ENCODE results near the gene FGF3.

The FGF3 gene

DNA sequence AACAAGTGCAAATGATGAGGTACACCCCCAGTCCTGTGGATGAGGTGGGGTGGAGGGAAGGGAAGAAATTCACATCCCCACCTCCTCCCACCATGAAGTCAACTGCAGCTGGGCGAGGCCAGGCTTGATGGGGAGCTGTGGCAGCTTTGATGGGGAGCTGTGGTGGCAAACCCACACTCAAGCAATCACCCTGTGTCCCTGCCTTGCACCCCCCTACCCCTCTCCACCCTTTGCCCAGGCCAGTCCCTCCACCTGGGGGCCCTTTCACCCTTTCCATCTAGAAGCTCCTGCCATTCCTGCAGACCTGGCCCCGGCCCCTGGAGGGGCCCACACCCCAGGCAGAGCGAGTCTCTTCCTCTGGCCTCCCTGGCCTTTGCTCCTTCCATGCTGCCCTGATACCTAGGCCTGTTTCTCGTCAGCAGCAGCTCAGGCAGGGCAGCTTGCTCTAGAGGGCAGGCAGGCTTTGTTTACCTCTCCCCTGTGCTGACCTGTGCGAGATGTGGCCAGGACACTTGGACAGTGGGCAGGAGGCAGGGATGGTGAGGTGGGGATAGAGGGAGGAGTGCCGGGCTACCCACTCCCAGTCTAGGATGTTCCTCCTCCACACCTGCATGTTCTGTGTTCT lies 4.5 kb upstream of the FGF3 start:
- DNase-seq (ENCODE audit: low read depth), result no peak

DNA sequence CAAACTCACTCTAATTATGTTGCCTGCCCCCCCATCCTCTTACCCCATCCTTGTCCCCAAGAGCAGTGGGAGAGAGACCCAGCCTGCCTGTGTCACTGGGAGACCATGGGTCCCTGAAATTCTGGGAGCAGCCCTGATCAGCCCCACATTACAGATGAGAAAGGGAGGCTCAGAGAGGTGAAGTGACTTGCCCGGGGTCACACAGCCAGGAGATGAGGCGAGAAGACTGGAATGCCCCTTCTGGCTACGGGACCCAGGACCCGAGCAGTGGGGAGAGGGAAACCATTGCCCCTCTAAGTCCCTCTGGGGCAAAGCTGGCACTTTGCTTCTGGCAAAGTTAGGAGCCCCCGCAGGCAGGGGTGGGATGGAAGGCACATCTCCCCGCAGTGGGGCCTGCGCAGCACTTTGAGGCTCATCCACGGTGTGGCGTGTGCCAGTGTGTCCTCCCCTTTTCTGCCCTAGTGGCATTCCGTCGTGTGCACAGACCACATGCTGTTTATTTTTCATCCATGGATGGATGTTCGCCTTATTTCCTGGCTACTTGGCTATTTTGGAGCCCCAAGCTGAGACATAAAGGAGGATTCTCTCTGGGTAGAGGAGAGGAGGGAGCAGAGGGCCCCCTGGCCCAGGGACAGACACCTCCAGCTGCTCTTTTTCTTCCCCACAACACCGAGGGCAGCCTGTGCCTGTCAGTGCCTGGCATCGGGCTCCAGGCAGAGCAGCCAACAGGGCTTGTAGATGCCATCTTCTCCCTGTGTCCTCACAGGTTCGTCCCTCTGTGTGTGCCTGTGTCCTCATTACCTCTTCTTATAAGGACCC lies 3.7 kb upstream of the FGF3 start:
- no peak for DNase-seq (ENCODE audit: low read depth)

GRCh38 chr11:69821511-69822040 lies 2.4 kb upstream of the FGF3 start:
- DNase-seq (ENCODE audit: low read depth), result no peak

GRCh38 chr11:69820441-69820840 lies 1.2 kb upstream of the FGF3 start:
- DNase-seq (ENCODE audit: low read depth), result no peak

GRCh38 chr11:69819541-69820070 lies 390 bp upstream of the FGF3 start:
- DNase-seq (ENCODE audit: low read depth), result no peak

DNA sequence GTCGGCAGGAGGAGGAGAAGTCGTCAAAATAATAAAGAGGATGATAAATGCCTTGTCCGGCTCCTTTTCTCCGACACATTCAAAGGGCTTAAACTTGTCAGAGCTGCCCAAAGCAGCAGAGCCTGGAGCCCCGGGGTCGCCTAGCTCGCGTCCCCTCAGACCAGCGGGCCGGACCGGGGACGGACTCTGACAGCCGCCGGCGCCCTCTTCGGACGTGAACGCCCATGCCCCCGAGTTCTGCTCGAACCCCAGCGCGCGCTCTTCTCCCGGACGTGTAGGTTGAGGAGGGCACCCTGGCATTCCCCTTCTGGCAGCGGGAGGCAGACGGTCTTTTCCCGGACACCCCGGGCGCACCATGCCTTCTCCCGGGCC lies 999 bp downstream of the FGF3 start:
- DNase-seq (ENCODE audit: low read depth), result no peak

DNA sequence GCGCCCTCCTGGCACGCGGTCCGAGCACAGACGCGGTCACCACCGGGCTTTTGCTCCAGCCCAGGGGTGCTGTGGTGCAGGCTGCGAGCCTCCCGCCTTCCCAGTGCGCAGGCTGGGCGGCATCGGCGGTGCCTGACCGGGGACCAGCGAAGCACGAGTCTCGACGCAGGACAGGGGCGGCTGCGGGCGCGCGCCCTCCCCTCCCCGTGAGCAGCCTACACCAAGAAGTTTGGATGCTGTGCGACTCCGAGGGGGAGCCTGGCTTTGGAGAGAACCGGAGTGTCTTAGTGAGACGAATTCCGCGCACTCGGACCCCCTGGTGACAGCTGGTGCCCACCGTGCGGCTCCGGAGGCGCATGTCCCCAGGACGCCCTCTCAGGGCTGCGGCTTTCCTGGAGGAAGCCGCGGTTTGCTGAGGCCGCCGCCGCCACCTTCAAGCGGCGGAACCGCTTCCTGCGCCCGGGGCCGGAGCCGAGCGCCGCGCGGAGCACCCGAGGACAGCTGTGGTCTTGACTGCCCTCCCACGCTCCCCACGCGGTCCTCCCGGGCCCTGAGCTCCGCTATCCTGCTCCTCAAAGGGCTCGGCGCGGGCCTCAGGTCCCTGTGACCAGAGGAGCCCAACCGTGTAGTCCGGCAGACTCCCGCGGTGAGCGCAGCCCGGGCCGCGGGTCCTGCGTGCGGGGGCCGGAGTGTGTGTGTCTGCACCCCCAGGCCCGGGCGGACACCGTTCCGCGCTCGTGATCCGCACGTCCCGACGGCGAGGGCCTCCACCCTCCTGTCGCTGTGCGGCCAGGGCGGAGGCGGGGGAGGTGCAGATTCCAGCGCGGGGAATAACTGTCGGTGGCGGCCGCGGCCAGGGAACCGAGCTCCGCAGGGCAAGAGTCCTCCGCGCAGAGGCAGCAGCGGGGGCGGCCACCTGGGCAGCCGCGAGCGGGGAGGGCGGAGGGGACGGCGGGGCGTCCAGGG lies 1.7 kb downstream of the FGF3 start:
- no peak for DNase-seq (ENCODE audit: low read depth)

DNA sequence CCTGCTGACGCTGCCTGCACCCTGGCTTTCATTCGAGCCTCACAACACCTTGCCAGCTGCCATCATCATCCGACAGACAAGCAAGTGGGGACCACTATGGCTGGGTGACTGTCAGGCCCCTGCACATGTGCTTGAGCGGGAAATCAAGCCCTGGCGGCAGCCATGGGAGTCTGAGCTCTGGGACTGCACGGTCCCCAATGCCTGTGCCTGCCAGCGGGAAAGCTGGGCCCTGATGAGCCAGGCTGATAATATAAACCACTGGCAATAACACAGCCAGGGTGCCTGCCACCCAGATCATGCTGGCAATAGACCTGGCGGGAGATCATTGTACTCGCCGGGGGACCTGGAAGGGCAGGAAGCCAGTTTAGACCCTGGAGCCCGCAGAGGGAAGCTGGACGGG lies 2.5 kb downstream of the FGF3 start:
- DNase-seq (ENCODE audit: low read depth), result no peak

DNA sequence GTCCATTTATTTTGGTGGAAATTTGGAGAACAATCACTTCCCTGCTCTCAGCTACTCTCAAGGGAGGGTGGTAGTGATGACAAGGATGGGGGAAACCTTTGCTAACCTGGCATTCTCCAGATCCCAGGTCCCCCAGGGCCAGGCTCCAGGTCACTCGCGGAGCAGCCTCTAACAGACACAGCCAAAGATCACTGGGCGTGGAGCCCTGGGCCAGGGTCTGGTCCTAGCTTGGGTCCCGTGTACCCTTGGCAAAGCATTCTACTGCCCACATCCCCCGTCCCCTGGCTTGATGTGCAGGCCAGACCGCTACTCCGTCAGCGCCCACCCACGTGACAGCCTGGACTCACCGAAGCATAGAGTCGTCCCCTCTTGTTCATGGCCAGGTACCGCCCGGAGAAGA lies 3.2 kb downstream of the FGF3 start:
- no peak for DNase-seq (ENCODE audit: low read depth)

DNA sequence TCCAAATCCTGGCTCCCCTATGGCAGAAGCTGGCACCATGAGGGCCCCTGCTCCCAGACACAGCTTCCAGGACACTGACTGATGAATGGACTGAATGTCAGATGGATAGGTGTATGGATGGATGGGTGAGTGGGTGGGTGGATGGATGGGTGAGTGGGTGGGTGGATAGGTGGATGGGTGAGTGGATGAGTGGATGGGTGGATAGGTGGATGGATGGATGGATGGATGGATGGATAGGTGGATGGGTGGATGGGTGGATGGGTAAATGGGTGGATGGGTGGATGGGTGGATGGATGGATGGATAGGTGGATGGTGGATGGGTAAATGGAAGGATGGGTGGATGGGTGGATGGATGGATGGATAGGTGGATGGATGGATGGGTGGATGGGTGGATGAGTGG lies 4.3 kb downstream of the FGF3 start:
- no peak for DNase-seq (ENCODE audit: low read depth)

GRCh38 chr11:69814411-69814810 lies 4.8 kb downstream of the FGF3 start:
- DNase-seq (ENCODE audit: low read depth), result no peak

DNA sequence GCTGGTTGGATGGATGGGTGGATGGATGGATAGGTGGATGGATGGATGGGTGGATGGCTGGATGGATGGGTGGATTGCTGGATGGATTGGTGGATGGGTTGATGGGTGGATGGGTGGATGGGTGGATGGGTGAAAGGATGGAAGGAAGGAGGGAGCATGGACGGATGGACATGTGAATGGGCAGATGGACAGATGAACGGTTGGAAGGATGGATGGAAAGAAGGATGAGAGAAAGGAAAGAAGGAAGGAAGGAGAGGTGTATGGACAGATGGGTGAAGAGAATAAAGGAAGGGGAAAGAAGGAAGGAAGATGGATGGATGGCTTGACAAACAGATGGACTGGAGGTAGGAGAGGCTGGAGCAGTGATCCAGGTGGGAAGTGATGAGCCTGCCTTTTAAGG lies 5.4 kb downstream of the FGF3 start:
- no peak for DNase-seq (ENCODE audit: low read depth)

- DNase-seq (ENCODE audit: low read depth), result no peak
Measured at GRCh38 chr11:69812946-69813345, 6.3 kb downstream of the FGF3 start.

DNA sequence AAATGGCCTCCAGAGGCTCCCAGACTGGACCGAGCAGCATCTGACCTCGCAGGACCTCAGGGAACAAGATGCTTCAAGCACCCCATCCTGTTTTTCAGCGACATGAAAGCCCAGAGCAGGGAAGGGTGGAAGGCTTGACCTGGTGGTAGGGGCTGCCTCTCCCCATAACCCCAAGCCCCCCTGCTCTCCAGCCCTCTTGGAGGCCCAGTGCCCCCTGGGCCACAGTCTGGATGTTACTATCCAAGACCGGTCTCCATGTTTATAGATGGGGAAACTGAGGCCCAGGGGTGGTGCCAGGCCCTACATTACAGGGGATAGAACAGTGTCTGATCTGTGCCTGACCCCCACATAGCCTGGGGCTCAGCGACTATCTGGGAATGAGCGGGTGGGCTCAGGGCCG lies 7.0 kb downstream of the FGF3 start:
- DNase-seq (ENCODE audit: low read depth), result no peak

- DNase-seq (ENCODE audit: low read depth), result no peak
Measured at GRCh38 chr11:69811431-69811830, 7.8 kb downstream of the FGF3 start.

- DNase-seq (ENCODE audit: low read depth), result no peak
Measured at GRCh38 chr11:69810289-69811118, 8.7 kb downstream of the FGF3 start.

- DNase-seq (ENCODE audit: low read depth), result no peak
Measured at GRCh38 chr11:69808667-69809086, 10.5 kb downstream of the FGF3 start.

DNA sequence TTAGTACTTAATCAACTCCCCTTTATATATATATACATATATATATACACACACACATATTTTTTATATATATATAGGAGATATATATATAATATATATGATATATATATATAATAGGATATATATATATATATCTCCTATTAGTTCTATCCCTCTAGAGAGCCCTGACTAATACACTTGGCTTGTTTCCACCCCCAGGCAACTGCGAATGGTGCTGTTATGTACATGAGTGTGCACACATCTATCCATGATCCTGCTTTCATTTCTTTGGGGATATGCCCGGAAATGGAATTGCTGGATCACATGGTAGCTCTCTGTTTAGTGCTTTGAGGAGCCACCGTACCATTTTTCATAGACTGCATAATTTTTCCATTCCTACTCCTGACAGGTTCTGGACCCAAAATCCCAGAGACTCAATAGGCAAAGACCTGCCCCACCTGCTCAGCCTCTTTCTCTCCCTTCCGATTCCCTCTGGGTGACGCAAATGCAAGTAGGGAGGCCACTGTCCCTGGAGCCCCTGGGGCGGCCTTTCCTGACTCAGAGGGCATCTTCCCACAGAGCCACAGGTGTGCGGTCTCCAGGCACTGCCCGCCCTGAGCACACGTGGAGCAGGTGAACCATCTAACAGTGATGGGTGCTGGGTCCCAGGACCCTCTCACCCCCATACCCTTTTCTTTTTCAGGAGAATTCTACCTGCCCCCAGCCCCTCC lies 12.0 kb downstream of the FGF3 start:
- no peak for DNase-seq (ENCODE audit: low read depth)

GRCh38 chr11:69804769-69805508 lies 14.3 kb downstream of the FGF3 start:
- DNase-seq (ENCODE audit: low read depth), result no peak

All from stimulated activated CD8-positive, alpha-beta memory T cell treated with anti-CD3 and anti-CD28 coated beads, Interleukin-12 subunit alpha, Interleukin-12 subunit beta, amount 100 ng/mL, for 4 hours (primary cell).